ENCODE data around the gene DENND11.

DENND11 gene, protein sequence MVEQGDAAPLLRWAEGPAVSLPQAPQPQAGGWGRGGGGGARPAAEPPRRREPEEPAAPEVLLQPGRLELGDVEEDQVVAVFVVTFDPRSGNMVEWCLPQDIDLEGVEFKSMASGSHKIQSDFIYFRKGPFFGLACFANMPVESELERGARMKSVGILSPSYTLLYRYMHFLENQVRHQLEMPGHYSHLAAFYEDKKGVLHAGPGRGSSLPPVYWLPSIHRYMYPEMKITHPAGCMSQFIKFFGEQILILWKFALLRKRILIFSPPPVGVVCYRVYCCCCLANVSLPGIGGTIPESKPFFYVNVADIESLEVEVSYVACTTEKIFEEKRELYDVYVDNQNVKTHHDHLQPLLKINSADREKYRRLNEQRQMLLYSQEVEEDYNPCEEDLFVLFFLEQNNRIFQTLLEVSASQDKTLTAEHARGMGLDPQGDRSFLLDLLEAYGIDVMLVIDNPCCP

DNA sequence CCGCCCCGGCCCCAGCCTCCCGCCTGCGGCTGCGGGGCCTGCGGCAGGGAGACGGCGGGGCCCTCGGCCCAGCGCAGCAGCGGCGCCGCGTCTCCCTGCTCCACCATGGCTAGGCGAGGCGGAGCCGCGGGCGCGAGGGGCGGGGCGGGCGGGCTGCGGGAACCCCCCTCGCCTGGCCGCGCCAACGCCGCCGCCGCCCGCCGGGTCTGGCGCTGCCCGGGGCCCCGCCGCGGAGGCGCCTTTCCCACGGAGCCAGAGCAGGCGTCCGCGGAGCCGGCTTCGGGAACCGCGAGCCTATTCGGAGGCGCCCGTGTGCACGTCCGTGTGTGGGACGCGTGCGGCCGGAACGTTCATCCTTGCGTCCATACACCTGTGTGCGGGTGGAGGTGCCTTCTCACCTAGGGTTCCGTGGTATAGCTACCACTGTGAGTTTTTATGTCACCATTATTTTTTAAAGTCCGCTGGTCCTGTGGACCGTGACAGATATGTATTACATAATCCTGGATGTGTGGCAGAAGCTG, at the start of gene DENND11:
DENND11 (minus strand) TSS at position 120 of the 521 bp plus-strand sequence; CDS start at position 107, 13 bp downstream.
- peak; percentile 55 for DNase-seq (ENCODE audit: low spot score)

DNA sequence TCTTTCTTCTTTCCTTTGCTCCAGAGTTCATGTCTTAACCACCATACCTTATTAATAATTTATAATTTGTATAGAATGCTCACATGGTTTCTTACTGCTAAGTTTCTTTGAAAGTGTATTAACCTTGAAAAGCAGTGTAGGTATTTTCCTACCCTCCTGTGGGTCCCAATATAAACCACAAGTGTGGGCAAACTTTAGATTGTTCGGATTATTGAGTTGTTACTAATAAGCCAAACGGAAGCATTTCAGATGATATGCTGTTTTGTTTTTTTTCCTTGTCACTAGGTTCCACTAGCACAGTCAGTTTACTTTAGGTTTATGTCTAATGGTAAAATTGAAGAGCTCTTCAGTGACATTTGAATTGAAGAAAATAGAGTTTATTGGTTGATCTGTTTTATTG, 46.4 kb upstream of the DENND11 start:
- DNase-seq (ENCODE audit: low spot score), result peak; percentile 58

DNA sequence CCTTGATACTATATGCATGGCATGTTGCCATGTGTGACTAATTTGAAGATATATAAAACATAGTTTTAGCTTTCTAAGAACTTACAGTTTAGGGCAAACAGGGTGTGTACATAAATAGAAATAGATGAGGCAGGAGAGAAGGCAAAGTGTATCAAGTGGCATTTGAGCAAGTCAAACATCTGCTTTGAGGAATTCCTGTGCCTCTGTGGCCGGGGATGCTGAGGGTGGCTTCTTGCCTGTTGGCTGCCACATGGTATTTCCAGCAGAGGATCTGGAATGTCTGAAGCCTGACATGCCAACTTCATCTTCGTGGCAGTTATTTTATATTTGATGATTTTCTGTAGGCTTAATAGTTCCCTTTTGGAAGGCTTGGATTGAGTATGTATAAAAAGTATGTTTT, 42.2 kb upstream of the DENND11 start:
- no peak for DNase-seq (ENCODE audit: low spot score)

DNA sequence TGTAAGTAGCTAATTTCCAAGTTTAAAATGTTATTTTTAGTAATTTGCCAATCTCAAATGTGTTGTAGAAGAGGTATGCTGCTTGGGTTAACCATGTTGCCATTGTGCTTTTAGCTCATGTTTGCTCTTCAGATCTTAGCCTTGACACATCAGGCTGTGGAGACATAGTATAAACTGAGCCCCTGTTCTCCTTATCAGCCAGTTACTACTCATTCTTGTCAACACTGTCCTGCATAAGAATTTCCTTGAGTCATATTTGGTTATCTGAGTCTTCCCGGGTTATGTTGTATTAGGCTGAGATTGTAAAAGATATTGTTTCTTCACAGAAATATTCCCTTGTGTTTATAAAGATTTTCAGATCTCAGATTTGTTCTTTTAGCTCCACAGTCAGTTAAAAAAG, 40.3 kb upstream of the DENND11 start:
- no peak for DNase-seq (ENCODE audit: low spot score)

DNA sequence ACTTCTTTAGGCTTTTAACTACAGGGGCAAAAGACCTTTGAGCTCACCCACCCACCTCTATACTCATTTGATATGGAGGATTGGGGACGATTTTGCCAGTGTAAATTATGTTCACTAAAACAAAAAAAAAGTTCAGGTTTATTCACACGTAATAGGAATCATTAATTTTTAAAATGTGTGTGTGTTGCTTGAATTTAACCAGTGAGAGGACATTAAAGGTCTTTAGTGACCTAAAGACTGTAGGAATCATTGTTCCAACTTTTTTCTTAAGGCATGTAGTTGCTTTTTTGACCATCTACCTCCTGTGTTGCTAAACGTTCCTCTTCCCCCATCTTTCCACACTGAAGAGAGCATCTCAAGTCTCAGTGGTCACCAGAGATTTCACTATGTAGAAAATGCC, 37.3 kb upstream of the DENND11 start:
- DNase-seq (ENCODE audit: low spot score), result no peak

DNA sequence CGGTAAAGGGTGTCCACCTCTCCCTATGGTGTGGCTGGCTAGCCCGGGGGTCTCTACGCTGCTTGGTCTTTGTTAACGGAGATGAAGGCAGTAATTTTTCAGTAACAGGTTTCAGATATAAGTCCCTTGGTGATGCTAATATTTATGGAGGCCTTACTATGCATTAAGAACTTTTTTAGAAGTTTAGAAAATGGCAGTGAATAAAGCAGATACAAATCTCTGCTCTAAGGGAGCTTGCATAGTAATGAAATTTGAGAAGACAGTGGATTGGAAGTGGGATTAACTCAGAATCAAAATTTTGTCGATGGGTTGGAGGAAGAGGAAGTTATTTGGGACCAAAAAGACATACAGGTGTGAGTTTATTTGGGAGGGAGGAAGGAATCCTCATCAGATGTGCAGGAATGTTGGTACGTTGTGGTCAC, 36.6 kb upstream of the DENND11 start:
- no peak for DNase-seq (ENCODE audit: low spot score)

DNA sequence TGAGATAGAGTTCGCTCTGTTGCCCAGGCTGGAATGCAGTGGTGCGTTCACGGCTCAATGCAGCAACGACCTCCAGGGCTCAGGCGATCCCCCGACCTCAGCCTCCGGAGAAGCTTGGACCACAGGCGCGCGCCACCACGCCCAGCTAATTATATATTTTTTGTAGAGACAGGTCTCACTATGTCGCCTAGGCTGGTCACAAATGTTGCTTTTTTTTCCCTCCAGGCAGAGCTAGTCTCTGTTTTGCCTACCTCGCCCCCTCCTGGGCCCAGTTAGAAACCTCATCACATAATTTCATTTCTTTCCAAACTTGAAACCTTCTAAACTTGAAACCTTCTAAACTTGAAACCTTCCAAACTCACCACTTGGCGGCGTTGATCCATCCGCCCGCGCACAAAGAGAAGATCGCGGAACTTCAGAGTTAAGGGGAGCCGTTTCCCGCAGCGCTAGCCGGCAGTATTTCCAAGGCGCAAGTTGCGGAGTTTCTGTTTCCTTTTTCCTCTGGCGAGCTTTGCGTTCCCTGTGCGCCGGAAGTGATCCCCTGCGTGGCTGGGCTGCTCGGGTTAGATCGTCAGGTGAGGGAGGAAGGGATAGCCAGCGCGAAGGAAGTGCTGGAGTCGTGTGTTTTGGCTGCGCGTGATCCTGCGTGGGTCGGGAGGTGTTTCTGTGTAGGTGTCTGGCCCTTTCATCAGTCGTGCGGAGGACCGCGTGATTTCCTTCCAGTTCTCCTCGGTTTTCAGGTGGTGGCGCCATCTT, 36.0 kb upstream of the DENND11 start, which contains the start of gene SSBP1:
SSBP1 (plus strand) TSS at position 523 of the 756 bp plus-strand sequence. CDS start 809 bp downstream, outside the sequence.
- DNase-seq (ENCODE audit: low spot score), result peak; percentile 98

DNA sequence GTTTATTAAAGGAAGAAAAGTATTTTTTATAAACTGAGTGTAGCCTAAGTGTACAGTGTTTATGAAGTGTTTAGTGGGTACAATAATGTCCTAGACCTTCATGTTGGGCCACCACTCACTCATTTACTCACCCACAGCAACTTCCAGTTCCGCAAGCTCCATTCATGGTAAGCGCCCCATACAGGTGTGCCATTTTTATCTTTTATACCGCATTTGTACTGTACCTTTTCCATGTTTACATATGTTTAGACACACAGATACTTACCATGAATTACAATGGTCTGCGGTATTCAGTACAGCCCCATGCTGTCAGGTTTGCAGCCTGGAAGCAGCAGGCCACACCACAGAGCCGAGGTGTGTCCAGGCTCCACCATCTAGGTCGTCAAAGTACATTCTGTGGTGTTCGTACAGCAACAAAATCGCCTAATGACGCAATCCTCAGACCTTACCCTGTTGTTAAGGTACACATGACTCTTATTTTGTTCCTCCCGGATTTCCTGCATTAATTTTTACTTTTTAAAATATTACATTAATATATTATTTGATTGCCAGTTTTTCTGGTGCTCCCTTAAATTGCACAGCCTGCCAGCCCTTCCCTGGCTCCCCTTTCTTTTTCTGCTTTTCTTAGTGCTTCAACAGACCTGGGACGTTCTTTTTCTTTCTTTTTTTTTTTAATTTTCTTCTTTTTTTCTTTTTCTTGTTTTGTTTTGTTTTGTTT, 35.3 kb upstream of the DENND11 start:
- DNase-seq (ENCODE audit: low spot score), result peak; percentile 35

DNA sequence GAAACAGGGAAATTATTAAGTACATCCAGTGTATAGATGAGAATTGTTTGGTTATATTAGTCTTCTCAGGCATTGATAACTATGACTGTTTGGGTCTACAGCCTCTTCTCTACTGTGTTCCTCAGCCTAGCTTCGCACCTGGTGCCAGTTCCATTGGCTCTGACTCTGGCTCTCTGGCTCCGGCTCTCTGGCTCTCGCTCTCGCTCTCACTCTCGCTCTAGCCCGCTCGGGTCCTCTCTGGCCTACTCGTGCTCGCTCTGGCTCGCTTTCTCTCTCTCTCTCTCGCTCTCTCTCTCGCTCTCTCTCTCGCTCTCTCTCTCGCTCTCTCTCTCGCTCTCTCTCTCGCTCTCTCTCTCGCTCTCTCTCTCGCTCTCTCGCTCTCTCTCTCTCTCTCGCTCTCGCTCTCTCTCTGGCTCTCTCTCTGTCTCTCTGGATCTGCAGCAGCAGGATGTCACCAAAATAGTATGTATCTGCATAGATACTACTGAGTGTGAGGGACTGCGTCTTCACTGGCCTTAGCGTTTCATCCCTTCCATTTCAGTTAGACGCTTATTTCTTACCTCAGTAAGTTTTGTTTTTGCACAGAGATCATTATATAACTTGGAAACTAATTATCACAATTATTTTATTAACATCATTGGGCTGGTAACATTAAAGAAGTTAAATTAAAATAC, 29.6 kb upstream of the DENND11 start:
- DNase-seq (ENCODE audit: low spot score), result no peak

DNA sequence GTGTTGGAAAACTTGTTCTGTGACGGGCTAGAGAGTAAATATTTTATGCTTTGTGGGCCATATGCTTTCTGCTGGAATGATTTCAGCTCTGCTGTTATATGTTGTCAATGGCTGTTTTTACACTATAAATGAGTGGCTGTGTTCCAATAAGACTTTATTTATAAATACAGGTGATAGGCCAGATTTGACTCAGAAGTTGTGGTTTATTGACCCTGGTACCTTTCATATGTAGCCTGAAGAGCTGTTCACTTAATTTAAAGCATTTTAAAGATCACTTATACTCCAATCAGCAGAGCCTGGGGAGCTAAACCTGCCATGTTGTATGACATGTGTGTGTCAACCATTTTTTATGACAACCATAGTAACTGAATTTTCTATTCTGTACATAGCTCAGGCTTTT, 27.1 kb upstream of the DENND11 start:
- no peak for DNase-seq (ENCODE audit: low spot score)

DNA sequence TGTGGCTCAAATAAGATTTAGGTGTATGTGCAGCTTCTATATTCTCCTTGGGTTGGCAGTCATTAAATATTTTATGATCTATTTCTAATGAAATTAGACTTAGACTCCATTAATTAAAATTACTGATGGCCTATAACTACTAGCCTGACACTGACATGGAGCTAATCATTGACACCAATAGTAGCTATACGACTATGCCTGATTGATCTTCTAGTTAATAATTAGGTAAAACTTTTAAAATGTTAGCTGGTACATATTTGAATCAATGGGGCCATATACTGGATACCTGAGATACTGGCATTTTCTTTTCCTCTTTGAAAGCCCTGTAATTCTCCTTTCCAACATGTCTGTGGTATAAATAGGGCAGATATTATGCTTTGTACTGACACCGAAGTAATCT, 20.6 kb upstream of the DENND11 start:
- no peak for DNase-seq (ENCODE audit: low spot score)

DNA sequence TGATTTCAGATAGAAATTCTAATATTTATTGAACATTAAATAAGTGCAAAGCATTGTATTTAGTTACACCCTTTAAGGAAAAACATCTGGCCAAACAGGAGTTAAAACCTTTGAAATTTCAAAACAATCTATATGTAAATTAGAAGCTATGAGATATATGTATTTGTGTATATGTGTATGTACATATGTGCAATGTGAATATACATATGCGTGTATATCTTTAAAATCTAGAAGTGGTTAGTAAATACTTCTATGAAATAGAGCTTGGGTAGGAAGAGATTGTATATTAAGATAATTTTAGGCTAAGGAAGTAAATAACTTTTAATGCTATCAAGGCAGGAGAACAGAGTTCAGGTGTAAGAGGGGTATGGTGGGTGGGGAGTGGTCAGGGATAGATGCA, 15.5 kb upstream of the DENND11 start:
- no peak for DNase-seq (ENCODE audit: low spot score)

DNA sequence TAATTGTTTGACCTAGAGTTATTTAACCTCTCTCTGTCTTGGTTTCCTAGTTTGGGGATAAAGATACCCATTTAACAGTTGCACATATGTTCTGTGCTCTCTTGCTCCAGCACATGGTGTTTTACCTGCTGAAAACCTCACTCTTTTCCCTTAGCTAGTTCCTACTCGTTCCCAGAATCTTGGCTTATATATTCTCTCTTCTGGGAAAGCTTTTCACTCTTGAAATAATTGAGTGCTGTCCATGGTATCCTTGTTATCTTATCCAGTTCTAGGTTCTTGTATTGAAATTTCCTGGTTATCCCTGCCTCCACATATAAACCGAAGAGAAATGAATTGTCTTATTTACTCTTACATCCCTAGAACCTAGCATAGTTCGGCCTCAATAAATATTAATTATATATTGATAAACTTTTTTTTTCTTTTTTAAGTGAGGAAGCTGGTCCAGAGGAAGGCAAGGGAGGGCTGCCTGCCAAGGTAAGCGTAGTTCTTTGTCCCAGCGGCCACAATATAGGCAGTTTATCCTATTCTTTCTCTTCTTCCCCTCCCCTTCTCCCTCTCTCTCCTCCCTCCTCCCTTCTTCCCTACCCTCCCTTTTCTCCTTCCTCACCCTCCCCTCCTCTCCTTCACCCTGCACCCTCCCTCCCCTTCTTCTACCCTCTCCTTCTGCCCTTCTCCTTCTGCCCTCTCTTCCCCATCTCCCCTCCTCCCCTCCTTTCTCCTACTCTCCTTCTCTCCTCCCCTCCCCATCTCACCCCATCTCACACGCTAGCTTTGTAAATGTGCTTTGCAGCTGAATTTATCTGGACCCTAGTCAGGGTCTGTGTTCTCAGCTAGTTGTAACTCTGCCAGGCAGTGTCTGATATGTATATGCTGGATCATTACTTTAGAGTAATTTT, 14.1 kb upstream of the DENND11 start:
- DNase-seq (ENCODE audit: low spot score), result no peak

DNA sequence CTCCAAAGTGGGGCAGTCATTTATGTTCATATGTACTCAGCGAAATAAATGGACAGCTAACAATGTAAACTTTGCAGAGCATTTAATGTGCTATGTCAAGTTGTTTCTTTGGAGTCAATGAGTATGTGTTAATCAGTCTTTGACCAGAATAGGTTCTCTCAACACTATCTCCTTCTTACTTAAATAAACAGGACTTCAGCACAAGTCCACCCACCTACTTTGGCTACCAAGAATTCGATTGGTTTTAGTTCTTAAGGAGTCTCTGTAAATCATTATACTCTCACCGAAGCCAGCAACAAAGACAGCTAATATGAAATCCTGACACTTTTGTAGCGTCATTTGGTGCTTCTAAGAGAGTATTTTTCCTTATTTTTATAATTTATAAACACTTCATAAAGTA, 13.1 kb upstream of the DENND11 start:
- no peak for DNase-seq (ENCODE audit: low spot score)

DNA sequence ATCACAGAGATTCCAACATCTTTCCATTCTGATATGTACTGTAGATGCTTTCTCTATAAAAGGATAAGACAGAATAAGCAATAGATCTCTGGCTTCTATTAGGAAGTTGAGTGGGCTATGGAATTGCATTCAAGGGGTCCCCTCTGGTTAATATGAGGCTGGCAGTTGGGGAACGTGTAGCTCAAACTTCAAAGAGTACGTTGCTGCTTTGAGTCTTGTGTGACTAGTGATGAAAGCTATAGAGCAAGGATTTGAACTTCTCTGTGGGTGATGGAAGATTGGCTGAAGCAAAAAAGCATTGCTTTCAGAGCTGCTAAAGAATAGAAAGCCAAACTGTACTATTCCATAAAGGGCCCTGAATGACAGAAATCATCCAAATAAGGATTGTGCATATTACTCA, 12.6 kb upstream of the DENND11 start:
- DNase-seq (ENCODE audit: low spot score), result no peak

DNA sequence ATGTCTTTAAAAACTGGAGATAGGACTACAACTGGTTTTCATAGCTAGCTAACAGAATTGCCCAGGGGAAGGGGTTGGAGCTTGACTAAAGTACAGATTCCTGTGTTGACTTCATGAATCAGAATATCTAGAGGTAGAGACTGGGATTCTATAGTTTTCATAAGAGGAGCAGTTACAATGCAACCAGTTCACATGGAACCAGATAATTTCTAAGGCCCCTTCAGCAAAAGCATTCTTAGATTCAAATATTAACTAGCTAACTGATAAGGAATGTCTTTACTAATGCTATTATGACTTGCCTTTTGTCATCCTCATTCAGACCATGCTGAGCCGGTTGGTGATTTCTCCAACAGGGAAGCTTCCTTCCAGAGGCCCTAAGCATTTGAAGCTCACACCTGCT, 11.9 kb upstream of the DENND11 start:
- DNase-seq (ENCODE audit: low spot score), result no peak

DNA sequence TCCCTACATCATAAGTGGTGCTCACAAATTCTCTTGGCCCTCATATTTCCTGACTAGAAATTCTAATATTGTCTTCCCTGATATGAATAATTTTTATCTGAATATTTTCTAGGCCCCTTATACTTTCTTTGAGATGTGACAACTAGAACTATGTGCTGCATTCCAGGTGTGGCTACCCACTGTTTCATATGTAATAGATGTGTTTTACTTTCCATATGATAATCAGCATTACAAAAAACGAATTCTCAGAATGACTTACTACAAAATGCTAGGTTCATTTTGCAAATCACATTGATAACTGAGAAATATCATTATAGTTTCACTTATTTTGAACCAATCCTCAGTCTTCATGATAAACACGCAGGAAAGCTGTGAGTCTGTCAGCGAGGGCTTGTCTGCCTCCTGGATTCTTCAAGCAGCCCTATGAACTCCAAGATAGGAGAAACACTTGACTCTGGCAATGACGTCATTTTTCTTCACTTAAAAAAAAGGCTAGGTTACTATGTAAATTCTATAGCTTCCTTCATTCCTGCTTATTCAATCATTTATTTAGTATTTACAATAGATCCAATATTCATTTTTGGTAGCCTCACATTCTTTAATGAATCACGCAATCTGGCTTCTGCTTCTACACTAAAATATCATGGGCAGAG, 10.8 kb upstream of the DENND11 start:
- DNase-seq (ENCODE audit: low spot score), result no peak

DNA sequence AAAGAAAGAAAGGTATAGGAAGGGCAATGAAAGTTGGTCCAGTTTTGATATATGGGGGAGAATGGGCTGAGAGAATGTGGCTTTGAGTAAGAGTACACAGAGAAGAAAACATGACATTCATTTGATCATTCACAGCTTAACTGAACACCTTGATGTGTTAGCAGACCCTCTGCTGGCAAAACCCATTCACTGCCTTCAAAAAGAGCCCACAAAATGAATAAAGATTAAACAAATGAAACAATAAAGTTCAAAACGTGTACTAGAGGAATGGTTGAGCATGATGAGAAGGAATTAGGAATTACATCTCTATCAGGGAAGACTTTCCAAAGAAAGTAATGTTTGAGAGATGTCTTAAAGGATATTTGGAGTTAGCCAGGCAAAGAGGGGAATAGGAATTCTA, 8.3 kb upstream of the DENND11 start:
- no peak for DNase-seq (ENCODE audit: low spot score)

DNA sequence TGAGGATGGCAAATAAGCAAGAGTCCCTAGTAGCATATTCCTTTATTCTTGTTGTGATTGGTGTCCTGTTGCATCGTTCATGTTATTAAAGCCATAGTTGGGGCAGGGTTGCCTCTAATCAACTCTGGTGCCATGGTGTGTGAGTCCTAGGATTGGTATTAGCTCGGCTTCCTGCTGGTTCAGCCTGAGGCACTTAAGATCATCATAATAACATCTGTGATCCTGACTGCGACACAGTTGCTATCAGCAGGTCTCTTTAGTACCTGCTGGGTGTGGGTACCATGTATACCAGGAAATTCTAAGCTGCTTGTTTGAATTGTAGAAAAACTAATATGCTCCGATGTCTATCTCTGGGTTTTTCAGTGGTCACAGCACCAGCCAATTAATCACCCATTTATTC, 7.8 kb upstream of the DENND11 start:
- DNase-seq (ENCODE audit: low spot score), result no peak

DNA sequence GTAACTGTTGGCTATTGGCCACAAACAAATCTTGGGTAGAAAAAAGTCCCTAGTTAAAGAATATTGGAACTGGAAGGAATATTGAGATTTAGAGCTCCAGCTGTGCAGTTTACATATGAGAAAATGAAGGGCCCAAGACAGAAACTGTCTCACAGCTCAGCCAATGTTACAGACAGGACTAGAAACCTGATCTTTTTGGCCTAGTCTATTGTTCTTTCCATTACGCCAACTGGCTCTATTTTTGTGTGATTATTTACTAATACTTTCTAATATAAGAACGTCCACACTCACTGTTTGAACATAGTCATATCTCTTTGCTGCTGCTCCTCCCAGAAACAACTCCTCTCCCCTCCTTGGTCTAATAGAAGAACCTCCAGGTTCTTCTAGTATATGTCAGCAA, 7.4 kb upstream of the DENND11 start:
- no peak for DNase-seq (ENCODE audit: low spot score)
